GM12874 (cell line): ENCODE measurements around the gene CAPN15.

Experiments used
- TF ChIP-seq, protein P1 (sequence below): IDR thresholded peaks from 2 replicates; pipeline ENCODE4 v1.5.1; 2011; ENCODE audit warnings: low read depth, mild to moderate bottlenecking, control low read depth, low read length, moderate library complexity; ENCODE audit not compliant: insufficient read depth

The CAPN15 gene

DNA sequence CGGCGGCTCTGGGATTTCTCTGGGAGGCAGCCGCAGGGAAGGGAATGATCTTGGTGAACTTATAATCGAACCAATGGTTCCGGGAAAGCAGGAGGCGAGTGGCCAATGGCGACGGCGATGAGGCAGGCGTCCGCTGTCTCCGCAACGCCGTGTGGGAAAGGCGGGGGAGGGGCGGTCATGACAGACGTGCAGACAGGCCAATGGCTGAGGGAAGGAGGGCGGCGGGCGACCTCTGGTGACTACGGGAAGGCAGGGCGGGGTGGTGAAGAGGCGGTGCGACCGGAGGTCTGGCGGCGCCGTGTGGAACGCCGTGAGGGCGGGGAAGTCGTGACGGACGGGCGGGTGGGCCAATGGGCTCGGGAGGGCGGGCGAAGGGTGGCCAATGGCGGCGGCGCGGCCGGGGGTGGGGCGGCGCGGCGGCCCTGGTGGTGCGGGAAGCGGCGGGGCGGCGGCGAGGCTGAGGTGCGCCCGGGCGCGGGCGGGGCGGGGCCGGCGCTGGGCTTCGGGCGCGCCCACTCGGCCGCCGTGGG lies 62.2 kb downstream of the CAPN15 start, which contains the start of gene RAB40C:
TSS of gene RAB40C (plus strand) at position 409 of the 530 bp plus-strand sequence. CDS start 226 bp downstream, outside the sequence.
- TF ChIP-seq, protein P1, sequence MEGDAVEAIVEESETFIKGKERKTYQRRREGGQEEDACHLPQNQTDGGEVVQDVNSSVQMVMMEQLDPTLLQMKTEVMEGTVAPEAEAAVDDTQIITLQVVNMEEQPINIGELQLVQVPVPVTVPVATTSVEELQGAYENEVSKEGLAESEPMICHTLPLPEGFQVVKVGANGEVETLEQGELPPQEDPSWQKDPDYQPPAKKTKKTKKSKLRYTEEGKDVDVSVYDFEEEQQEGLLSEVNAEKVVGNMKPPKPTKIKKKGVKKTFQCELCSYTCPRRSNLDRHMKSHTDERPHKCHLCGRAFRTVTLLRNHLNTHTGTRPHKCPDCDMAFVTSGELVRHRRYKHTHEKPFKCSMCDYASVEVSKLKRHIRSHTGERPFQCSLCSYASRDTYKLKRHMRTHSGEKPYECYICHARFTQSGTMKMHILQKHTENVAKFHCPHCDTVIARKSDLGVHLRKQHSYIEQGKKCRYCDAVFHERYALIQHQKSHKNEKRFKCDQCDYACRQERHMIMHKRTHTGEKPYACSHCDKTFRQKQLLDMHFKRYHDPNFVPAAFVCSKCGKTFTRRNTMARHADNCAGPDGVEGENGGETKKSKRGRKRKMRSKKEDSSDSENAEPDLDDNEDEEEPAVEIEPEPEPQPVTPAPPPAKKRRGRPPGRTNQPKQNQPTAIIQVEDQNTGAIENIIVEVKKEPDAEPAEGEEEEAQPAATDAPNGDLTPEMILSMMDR: 0 out of 2 replicates have a peak, but pooled peaks have one; percentile 12

DNA sequence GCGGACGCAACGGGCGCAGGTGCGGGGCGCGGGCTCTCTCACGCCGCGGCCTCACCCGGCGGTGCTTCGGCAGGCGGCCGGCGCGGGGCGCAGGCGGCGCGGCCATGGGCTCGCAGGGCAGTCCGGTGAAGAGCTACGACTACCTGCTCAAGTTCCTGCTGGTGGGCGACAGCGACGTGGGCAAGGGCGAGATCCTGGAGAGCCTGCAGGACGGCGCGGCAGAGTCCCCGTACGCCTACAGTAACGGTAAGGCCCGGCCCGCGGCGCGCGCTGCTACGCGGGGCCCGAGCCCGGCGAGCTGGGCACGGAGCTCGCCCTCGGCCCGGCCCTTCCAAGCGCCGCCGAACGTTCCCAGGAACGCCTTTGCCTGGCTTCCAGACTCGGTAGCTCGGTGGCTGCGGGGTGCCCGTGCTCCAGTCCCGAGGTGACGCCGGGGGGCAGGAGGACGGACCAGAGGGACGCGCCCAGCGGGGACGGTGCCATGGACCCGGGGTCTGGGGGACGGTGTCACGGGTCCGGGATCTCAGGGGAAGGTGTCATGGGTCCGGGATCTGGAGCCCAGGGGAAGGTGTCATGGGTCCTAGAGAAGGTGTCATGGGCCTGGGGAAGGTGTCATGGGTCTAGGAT lies 62.8 kb downstream of the CAPN15 start:
- TF ChIP-seq, protein P1: no peak

DNA sequence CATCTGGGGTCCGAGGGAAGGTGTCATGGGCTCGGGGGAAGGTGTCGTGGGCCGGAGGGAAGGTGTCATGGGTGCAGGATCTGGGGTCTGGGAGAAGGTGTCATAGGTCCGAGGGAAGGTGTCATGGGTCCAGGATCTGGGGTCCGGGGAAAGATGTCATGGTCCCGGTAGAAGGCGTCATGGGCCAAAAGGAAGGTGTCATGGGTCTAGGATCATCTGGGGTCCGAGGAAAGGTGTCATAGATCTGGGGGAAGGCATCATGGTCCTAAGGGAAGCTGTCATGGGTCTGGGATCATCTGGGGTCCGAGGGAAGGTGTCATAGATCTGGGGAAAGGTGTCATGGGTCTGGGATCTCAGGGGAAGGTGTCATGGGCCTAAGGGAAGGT lies 63.3 kb downstream of the CAPN15 start:
- TF ChIP-seq, protein P1: no peak

DNA sequence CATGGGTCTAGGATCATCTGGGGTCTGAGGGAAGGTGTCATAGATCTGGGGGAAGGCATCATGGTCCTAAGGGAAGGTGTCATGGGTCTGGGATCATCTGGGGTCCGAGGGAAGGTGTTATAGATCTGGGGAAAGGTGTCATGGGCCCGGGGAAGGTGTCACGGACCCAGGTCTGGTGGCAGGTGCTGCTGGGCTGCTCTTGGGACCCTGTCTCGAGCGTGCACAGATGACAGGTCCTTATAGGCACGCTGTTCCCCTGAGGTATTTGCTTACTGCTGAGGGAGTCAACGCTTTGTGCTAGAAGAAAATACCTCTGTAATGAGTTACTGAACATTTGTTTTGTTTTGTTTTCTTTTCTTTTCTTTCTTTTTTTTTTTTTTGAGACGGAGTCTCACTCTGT lies 63.7 kb downstream of the CAPN15 start:
- TF ChIP-seq, protein P1: no peak

DNA sequence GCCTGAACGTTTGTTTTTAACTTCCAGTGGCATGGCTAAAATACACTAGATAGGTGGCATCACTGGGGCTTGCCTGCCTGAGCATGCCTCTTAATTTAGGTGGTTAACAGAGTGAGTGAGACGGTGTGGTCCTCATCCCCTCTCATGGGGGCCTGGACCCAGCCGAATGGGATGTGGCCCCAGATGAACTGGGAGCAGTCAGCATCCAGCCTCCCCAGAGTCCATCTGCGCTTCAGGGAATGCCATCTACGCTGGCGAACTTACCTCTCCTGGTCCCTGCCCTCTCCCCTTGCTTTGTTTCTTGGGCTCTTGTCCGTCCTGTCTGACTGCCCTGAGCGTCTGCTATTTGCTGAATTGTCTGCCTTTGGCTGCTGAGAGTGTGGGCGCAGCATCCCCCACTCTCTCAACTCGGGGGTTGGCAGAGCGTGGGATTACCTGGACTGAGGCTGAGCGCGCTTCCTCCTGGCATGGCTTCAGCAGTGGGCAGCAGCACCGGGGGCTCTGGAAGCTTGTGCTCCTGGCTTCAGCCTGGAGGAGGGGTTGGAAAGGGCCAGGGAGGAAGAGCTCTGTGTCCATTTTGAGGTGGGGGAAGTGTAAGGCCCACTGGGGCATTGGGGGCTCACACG lies 64.5 kb downstream of the CAPN15 start:
- TF ChIP-seq, protein P1: no peak

DNA sequence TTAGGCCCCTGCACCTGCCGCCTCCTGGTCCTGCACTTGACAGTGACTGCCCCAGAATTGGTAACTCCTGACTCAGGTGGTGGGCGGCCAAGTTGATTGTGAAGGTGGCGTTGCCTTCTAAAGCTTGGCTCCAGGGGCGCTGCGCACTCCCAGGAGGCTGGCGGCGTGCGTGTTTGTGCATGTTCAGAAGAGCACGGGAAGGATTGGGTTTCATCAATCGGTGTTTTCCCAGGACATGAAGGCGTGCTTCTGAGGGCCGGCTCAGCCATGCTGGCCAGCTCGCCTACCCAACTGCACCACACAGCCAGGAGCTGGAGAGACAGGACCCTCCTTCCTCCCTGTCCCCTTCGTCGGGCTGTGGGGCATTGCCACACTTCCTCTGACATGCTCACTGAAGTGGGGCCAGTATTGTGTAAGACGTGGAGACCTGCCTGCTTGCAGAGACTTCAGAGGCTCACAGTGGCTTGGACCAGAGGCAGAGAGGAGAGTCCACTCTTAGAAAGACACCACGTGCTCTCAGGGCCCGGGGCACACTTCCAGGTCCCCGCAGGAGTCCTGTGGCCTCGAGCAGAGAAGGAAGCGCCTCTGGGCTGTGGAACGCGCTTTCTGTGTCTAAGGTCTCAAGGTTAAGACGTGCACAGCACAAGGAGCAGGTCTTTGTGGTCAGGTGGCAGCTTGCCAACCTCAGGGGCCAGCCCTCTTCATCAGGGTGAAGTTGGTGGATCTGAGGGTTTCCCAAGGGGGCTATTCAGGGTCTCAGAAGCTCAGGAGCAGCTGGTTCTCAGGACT lies 65.2 kb downstream of the CAPN15 start:
- TF ChIP-seq, protein P1: no peak

DNA sequence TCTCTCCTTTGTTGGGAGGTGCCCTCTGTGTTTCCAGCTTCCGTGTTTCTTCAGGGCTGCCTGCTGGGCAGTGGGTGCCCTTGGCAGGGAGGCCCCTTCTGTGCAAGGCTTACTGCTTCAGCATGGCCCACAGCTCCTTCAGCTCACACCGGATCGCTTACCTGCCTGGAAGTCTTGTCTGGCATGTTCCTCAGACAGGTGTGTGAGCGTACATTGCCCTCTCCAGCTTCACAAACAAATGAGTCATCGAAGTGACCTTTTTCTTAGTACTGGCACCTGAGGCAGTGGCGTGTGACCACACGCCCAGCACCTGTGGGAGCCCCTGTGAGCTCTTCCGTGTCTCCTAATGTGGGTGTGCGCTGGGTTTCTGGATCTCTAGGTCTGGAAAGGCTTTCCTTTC lies 65.9 kb downstream of the CAPN15 start:
- TF ChIP-seq, protein P1: no peak
